ENCODE data around the gene IAH1. TPM values are rescaled to one million over a fixed set of nuclear protein-coding genes. Genes with fewer than 3 reads are reported as not detected.
"Not testable (repeated sequence)": the region's sequence is repeated elsewhere in the genome, so short reads cannot be mapped to it uniquely, and the experiment has no call there.

IAH1 gene
- total RNA-seq, 3 donors from 2014 or later, result 39.0 to 40.6 (median 40.3) TPM

DNA sequence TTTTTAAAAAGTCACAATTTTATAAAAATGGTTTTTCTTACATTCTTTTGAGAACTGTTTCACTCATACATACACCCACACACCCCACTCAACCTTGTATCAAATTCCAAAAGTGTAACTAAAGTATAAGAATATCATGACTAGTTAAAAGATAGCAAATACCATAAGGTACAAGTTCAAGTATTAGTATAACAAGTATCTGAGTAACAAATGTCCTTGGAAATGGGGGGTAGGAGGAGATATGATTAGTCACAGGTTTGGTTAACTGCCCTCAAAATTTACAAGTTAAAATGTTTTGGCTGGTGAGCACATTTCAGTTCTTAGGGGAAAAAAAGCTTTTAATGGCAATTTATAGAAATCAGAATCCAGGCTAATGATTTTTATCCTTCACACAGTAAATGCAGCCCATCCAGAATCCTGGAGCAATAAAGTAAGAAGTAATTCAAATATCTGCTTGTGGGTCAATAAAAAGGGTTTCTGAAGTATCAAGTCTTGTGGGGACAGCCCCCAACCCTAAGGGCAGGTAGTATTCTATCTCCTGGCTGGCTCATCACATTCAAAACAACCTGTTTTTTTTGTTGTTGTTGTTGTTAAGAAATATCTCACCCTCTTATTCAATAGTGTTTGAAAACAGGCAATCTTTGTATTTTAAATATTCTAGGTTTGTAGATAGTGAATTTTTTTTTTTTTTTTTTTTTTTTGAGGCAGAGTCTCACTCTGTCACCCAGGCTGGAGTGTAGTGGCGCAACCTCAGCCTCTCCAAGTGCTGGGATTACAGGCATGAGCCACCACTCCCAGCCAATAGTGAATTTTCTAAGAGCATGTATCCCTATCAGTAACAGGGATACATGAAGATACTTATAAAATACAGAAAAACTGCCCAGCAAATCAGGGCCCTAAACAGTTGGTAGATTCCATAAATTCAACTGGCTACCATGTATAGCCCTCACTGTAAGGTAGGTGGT is 14.5 kb downstream of the IAH1 start:
- DNase-seq (no peak), ATAC-seq (peak; percentile 73 to 76)
- H3K9me3 Mint-ChIP-seq, result no peaks in the 10 kb centered on the region
- H3K27me3 Mint-ChIP-seq (ENCODE audit: low read depth), result no peaks in the 10 kb centered on the region
- peaks cover 30% of the 10 kb centered on the region for H3K4me1 Mint-ChIP-seq (ENCODE audit: low read depth)
- no peak overlapping the region for H3K4me3 Mint-ChIP-seq
- H3K36me3 Mint-ChIP-seq (ENCODE audit: insufficient read depth), result peaks cover 45% of the 10 kb centered on the region

DNA sequence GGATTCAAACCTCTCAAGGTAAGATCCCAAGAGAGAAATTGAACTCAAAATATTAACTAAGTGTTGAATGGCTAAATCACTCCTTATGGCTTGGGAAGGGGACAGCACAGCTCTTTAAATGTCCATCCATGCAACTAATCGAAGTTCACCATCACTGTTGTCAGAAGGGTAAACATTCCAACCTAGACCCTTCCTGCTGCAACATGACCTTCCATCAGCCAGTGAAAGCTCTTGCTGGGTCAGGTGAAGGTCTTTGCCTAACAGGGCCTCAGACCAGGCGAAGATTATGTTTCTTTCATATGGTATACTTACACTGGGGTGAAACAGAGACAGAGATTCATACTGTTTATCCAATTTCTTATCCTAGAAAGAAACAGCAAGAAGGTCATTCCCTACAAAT is 16.4 kb downstream of the IAH1 start:
- Mint-ChIP-seq H3K4me3 (no peak overlapping the region), H3K4me1 (ENCODE audit: low read depth) (peaks cover 37% of the 10 kb centered on the region), H3K9me3 (no peaks in the 10 kb centered on the region), H3K27me3 (ENCODE audit: low read depth) (no peaks in the 10 kb centered on the region), H3K36me3 (ENCODE audit: insufficient read depth) (peaks cover 42% of the 10 kb centered on the region)
- ATAC-seq (no peak), DNase-seq (no peak)

DNA sequence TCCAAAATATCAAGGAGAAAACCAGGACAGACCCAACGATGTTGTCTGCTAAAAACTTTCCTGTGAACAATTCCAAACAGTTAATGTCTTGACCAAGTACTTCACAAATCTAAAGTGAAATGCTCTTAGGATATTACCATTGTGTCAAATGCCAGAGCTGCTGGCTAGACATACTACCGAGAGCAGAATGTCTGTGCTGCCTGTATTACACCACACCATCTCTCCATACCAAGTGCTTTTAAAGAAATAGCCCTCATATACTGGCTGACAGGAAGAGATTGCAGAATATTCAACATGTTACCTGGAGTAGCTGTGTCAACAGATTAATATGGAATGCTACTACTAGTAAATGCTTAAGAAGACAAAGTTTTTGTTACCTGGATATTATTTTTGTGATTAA is 18.6 kb downstream of the IAH1 start:
- ATAC-seq (no peak), DNase-seq (no peak)
- no peak overlapping the region for H3K4me3 Mint-ChIP-seq
- H3K36me3 Mint-ChIP-seq (ENCODE audit: insufficient read depth), result peaks cover 47% of the 10 kb centered on the region
- H3K27me3 Mint-ChIP-seq (ENCODE audit: low read depth), result no peaks in the 10 kb centered on the region
- peaks cover 42% of the 10 kb centered on the region for H3K4me1 Mint-ChIP-seq (ENCODE audit: low read depth)
- H3K9me3 Mint-ChIP-seq, result no peaks in the 10 kb centered on the region

DNA sequence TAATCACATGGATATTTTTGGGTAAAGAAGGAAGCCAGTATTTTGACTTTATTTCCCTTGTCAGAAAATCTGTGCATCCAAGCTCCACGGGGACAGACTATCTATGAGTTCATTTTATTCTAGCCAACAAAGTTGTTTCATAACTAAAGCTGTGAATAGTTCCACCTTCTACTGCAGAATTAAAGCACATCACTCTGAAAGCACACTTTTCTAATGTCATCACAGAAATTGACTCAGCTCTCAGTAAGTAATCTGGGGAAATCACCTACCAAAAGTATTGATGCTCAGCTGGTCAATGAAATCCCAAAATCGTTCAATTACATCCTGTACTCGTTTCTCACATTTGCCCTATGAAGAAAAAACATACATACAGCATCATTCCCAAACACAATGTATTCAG is 19.1 kb downstream of the IAH1 start:
- Mint-ChIP-seq H3K4me1 (ENCODE audit: low read depth) (peaks cover 37% of the 10 kb centered on the region), H3K4me3 (no peak overlapping the region), H3K27me3 (ENCODE audit: low read depth) (no peaks in the 10 kb centered on the region), H3K9me3 (no peaks in the 10 kb centered on the region), H3K36me3 (ENCODE audit: insufficient read depth) (peaks cover 46% of the 10 kb centered on the region)
- DNase-seq (no peak), ATAC-seq (peak; percentile 54 to 65)

GRCh38 chr2:9494081-9494480 is 19.7 kb downstream of the IAH1 start:
- Mint-ChIP-seq H3K4me1 (ENCODE audit: low read depth) (peaks cover 31% of the 10 kb centered on the region), H3K27me3 (ENCODE audit: low read depth) (no peaks in the 10 kb centered on the region), H3K4me3 (no peak overlapping the region), H3K36me3 (ENCODE audit: insufficient read depth) (peaks cover 46% of the 10 kb centered on the region), H3K9me3 (no peaks in the 10 kb centered on the region)
- peak; percentile 53 to 56 for ATAC-seq
- DNase-seq, result no peak

GRCh38 chr2:9497017-9497416 is 22.7 kb downstream of the IAH1 start:
- Mint-ChIP-seq H3K4me1 (ENCODE audit: low read depth) (peaks cover 25% of the 10 kb centered on the region), H3K9me3 (no peaks in the 10 kb centered on the region), H3K4me3 (no peak overlapping the region), H3K27me3 (ENCODE audit: low read depth) (no peaks in the 10 kb centered on the region), H3K36me3 (ENCODE audit: insufficient read depth) (peaks cover 53% of the 10 kb centered on the region)
- DNase-seq (no peak), ATAC-seq (peak in 1 of 2 donors; percentile 18)

GRCh38 chr2:9498210-9498609 is 23.9 kb downstream of the IAH1 start:
- Mint-ChIP-seq H3K4me3 (no peak overlapping the region), H3K4me1 (ENCODE audit: low read depth) (peaks cover 21% of the 10 kb centered on the region), H3K27me3 (ENCODE audit: low read depth) (no peaks in the 10 kb centered on the region), H3K9me3 (no peaks in the 10 kb centered on the region), H3K36me3 (ENCODE audit: insufficient read depth) (peaks cover 52% of the 10 kb centered on the region)
- DNase-seq, result no peak
- ATAC-seq, result no peak

DNA sequence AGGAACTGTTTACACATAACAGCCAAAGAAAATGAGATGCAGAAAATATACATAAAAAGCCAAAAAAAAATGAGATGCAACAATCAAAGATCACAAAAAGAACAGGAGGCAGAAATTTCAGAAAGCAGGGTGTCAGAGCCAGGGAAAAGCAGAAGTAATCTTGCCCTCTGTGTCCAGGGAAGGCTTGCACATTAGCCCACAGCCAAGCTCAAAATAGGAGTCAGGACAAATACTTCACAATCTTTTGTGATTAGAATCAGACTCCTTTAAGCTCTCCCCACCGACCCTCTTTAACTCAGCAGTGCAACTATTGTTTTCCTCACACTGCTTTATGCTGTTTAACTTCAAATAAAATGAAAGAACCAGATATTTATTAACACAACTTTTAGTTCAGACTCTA is 34.6 kb downstream of the IAH1 start:
- no peak for DNase-seq
- Mint-ChIP-seq H3K4me1 (ENCODE audit: low read depth) (peaks cover 3% of the 10 kb centered on the region), H3K9me3 (no peaks in the 10 kb centered on the region), H3K27me3 (ENCODE audit: low read depth) (no peaks in the 10 kb centered on the region), H3K4me3 (no peak overlapping the region), H3K36me3 (ENCODE audit: insufficient read depth) (peaks cover 34% of the 10 kb centered on the region)
- ATAC-seq, result no peak

- not testable (repeated sequence) for H3K27me3 Mint-ChIP-seq (ENCODE audit: low read depth); H3K9me3 Mint-ChIP-seq; DNase-seq; H3K4me1 Mint-ChIP-seq (ENCODE audit: low read depth); ATAC-seq; H3K4me3 Mint-ChIP-seq
- H3K36me3 Mint-ChIP-seq (ENCODE audit: insufficient read depth), result peaks cover 38% of the 10 kb centered on the region
Measured at GRCh38 chr2:9513946-9514345, 39.6 kb downstream of the IAH1 start.

GRCh38 chr2:9517118-9517782 is 42.9 kb downstream of the IAH1 start:
- ATAC-seq (no peak), DNase-seq (no peak)
- Mint-ChIP-seq H3K4me3 (no peak overlapping the region), H3K36me3 (ENCODE audit: insufficient read depth) (peaks cover 51% of the 10 kb centered on the region), H3K9me3 (peaks cover 3% of the 10 kb centered on the region), H3K27me3 (ENCODE audit: low read depth) (no peaks in the 10 kb centered on the region), H3K4me1 (ENCODE audit: low read depth) (no peaks in the 10 kb centered on the region)

DNA sequence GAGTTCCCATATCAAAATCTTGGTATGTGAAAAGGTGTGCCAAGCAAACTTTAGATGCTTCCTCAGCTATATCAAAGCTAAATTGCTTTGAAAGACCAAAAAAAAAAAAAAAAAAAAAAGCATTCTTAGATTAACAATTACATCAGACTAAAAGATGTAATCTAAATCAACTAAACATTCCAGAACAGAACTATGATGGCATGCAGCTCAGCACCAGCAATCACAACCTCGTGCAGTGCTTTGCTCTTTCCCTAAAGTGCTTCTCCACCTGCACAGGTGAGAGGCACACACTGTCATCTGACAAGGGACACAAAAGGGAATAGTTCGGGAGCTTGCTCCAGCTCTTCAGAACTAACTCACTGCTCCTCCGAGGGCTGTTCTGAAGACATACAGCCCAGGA is 43.8 kb downstream of the IAH1 start:
- DNase-seq, result no peak
- no peak for ATAC-seq
- H3K4me3 Mint-ChIP-seq, result no peak overlapping the region
- peaks cover 49% of the 10 kb centered on the region for H3K36me3 Mint-ChIP-seq (ENCODE audit: insufficient read depth)
- no peaks in the 10 kb centered on the region for H3K4me1 Mint-ChIP-seq (ENCODE audit: low read depth)
- H3K27me3 Mint-ChIP-seq (ENCODE audit: low read depth), result no peaks in the 10 kb centered on the region
- H3K9me3 Mint-ChIP-seq, result peaks cover 3% of the 10 kb centered on the region

DNA sequence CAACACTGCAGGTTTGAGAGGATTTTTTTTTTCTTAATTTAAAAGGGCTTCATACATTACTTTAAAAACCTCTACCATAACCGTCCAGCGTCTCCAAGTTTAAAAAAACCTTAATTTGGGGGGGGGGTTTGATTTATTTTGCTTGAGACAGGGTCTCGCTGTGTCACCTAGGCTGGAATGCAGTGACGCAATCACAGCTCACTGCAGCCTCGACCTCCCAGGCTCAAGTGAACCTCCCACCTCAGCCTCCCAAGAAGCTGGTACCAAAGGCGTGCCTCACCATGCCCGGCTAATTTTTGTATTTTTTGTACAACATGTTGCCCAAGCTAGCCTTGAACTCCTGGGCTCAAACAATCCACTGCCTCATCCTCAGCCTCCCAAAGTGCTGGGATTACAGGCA is 44.4 kb downstream of the IAH1 start:
- peaks cover 49% of the 10 kb centered on the region for H3K36me3 Mint-ChIP-seq (ENCODE audit: insufficient read depth)
- H3K4me1 Mint-ChIP-seq (ENCODE audit: low read depth), result no peaks in the 10 kb centered on the region
- H3K4me3 Mint-ChIP-seq, result no peak overlapping the region
- peaks cover 3% of the 10 kb centered on the region for H3K9me3 Mint-ChIP-seq
- ATAC-seq (no peak), DNase-seq (no peak)
- H3K27me3 Mint-ChIP-seq (ENCODE audit: low read depth), result no peaks in the 10 kb centered on the region

GRCh38 chr2:9519250-9519649 is 44.9 kb downstream of the IAH1 start:
- DNase-seq (no peak), ATAC-seq (no peak)
- Mint-ChIP-seq H3K36me3 (ENCODE audit: insufficient read depth) (peaks cover 47% of the 10 kb centered on the region), H3K27me3 (ENCODE audit: low read depth) (no peaks in the 10 kb centered on the region), H3K4me1 (ENCODE audit: low read depth) (no peaks in the 10 kb centered on the region), H3K4me3 (no peak overlapping the region), H3K9me3 (peaks cover 3% of the 10 kb centered on the region)

- Mint-ChIP-seq H3K4me3 (no peak overlapping the region), H3K36me3 (ENCODE audit: insufficient read depth) (peaks cover 51% of the 10 kb centered on the region), H3K4me1 (ENCODE audit: low read depth) (peaks cover 2% of the 10 kb centered on the region), H3K27me3 (ENCODE audit: low read depth) (no peaks in the 10 kb centered on the region), H3K9me3 (no peaks in the 10 kb centered on the region)
- DNase-seq, result no peak
- ATAC-seq, result no peak
Measured at GRCh38 chr2:9524291-9524690, 49.9 kb downstream of the IAH1 start.

GRCh38 chr2:9525266-9525665 is 50.9 kb downstream of the IAH1 start:
- ATAC-seq (no peak), DNase-seq (no peak)
- H3K27me3 Mint-ChIP-seq (ENCODE audit: low read depth), result no peaks in the 10 kb centered on the region
- H3K4me3 Mint-ChIP-seq, result no peak overlapping the region
- peaks cover 2% of the 10 kb centered on the region for H3K4me1 Mint-ChIP-seq (ENCODE audit: low read depth)
- peaks cover 51% of the 10 kb centered on the region for H3K36me3 Mint-ChIP-seq (ENCODE audit: insufficient read depth)
- H3K9me3 Mint-ChIP-seq, result no peaks in the 10 kb centered on the region
